ENCODE data around the gene VMAC.

GRCh38 chr19:5951338-5951861, 46.7 kb downstream of the VMAC start:
- TF ChIP-seq CTCF (IDR thresholded peaks at IDR 0.05): no peak
- TF ChIP-seq EZH2 (IDR thresholded peaks at IDR 0.05): no peak

Measured in neural progenitor cell (in vitro differentiated cells).